SH-SY5Y (cell line): ENCODE results near the gene SEMA4G.

ENCODE experiments used
- GATA2 ChIP-seq: IDR thresholded peaks from 2 replicates; pipeline ENCODE4 v1.6.1; 2011; ENCODE audit warnings: mild to moderate bottlenecking, low read depth, low read length
- GATA3 ChIP-seq: IDR thresholded peaks from 2 replicates; pipeline ENCODE4 v1.6.1; 2011; ENCODE audit warnings: low read depth, mild to moderate bottlenecking, low read length, moderate library complexity

Gene SEMA4G

GRCh38 chr10:100965820-100966219, 3.5 kb upstream of the SEMA4G start:
- TF ChIP-seq GATA3 (no peak), GATA2 (no peak)

- no peak for TF ChIP-seq GATA2
- no peak for TF ChIP-seq GATA3
Measured at GRCh38 chr10:100966887-100967286, 2.4 kb upstream of the SEMA4G start.

- no peak for TF ChIP-seq GATA3
- TF ChIP-seq GATA2, result no peak
Measured at GRCh38 chr10:100967332-100967731, 2.0 kb upstream of the SEMA4G start.

- TF ChIP-seq GATA3, result no peak
- no peak for TF ChIP-seq GATA2
Measured at GRCh38 chr10:100968062-100968736, 1.1 kb upstream of the SEMA4G start.

- no peak for TF ChIP-seq GATA3
- TF ChIP-seq GATA2, result no peak
Measured at GRCh38 chr10:100968863-100969186, 479 bp upstream of the SEMA4G start.

- TF ChIP-seq GATA2 (no peak), GATA3 (no peak)
Measured at GRCh38 chr10:100970076-100970913, 991 bp downstream of the SEMA4G start.

GRCh38 chr10:100970914-100971811, 1.9 kb downstream of the SEMA4G start:
- TF ChIP-seq GATA2, result no peak
- no peak for TF ChIP-seq GATA3

GRCh38 chr10:100972115-100972903, 3.0 kb downstream of the SEMA4G start:
- TF ChIP-seq GATA2 (no peak), GATA3 (no peak)

GRCh38 chr10:100972904-100973535, 3.7 kb downstream of the SEMA4G start:
- TF ChIP-seq GATA2 (no peak), GATA3 (no peak)

- TF ChIP-seq GATA2, result no peak
- no peak for TF ChIP-seq GATA3
Measured at GRCh38 chr10:100976906-100977305, 7.6 kb downstream of the SEMA4G start.

GRCh38 chr10:100977436-100977835, 8.1 kb downstream of the SEMA4G start:
- no peak for TF ChIP-seq GATA2
- no peak for TF ChIP-seq GATA3

GRCh38 chr10:100978121-100978900, 9.0 kb downstream of the SEMA4G start:
- TF ChIP-seq GATA3, result no peak
- no peak for TF ChIP-seq GATA2

GRCh38 chr10:100978901-100979195, 9.5 kb downstream of the SEMA4G start:
- TF ChIP-seq GATA3 (no peak), GATA2 (no peak)
